ENCODE measurements around the gene POLR3A.
A peak's percentile ranks its signal among the peaks of the same experiment; 100 is the strongest.
"Not testable (repeated sequence)": the region's sequence is repeated elsewhere in the genome, so short reads cannot be mapped to it uniquely, and the experiment has no call there.

Gene POLR3A

DNA sequence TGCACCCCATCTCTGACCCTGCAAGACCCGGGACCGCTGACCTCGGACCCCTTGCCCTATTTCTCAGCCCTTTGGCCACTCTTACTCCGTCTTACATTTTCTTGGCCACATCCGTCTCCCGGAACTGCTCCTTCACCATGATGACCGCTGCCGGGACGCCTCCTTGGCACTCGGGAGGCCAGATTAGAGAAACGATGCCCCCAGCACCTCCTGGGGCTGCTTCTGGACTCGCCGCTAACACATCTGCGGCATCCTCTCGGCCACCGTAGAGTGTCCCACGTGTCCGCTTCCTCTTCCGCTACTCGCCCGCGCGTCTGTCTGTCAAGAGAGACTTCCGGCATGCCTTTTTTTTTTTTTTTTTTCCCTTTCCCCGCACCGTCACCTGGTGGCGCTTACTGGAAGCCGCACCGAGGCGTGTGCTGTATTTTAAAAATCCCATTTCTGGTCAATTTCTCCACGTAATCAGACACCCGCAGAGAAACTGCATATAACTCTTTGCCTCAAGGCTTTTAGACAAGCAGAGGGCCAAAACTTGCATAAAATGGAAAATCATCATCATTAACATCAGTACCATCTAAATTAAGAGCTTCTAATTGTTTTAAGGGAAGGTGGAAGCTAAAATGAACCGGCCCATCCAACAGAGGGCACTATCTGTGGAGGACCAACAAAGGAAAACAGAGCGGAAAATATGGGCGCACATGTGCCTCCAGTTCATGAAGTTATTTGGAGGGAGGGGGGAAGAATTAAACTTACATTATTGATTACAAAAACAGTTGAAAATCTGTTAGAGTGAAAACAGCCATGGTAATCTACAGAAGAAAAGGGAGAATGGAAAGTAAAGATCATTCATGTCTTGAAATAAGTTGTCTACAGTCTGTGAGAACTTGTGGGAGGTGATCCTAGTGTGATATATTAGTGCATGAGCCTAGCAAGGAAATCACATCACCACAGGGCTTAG lies at the start of gene POLR3A:
Gene POLR3A, minus strand, starts transcription at position 247 of the 958 bp plus-strand sequence. Its CDS starts 108 bp downstream, at position 139.
- DNase-seq (ENCODE audit: low read depth) = peak; percentile 99
- peak within 1 kb of the TSS; percentile 100 for H3K4me3 ChIP-seq (replicated peaks; ENCODE audit: low read depth, low read length)
- TF ChIP-seq, protein P1, sequence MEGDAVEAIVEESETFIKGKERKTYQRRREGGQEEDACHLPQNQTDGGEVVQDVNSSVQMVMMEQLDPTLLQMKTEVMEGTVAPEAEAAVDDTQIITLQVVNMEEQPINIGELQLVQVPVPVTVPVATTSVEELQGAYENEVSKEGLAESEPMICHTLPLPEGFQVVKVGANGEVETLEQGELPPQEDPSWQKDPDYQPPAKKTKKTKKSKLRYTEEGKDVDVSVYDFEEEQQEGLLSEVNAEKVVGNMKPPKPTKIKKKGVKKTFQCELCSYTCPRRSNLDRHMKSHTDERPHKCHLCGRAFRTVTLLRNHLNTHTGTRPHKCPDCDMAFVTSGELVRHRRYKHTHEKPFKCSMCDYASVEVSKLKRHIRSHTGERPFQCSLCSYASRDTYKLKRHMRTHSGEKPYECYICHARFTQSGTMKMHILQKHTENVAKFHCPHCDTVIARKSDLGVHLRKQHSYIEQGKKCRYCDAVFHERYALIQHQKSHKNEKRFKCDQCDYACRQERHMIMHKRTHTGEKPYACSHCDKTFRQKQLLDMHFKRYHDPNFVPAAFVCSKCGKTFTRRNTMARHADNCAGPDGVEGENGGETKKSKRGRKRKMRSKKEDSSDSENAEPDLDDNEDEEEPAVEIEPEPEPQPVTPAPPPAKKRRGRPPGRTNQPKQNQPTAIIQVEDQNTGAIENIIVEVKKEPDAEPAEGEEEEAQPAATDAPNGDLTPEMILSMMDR (IDR thresholded peaks at IDR 0.05; ENCODE audit: low read length, missing control alignments) = peak; percentile 58

DNA sequence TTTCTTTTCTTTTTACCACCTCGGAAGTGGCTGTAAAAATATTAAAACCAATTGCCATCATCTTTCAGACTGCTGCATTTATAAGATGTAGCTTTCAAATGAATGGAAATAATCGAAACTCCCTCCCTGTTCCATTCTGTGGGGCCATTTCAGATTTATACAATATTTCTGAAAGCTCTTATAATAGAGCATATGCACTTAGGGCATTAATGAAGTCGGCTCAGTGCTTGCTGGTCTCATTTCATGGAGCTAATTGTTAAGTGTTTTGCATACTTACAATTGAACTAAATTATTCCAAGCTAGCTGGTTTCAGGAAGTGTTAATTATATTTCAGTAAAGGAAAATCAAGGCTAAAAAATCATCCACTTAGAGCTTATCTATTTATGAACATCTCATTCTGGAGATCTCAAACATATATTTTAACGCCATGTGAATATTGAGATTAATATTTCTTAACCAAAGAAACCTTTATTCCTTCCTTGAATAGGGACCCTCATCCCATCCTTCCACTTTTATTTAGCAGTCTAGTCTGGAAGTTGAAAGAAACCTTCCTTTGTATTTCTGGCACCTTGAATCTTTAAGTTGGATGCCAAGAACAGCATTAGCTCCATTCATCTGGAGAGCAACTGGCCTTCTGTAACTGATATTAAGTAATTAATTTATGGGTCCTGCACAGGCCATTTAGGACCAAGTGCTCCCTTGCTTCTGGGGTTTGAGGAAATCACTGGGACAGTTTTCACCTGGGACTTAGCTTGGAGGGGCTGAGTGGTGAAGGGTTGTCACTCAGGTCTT lies 49.4 kb upstream of the POLR3A start:
- DNase-seq (ENCODE audit: low read depth) = no peak
- TF ChIP-seq, protein P1 (IDR thresholded peaks at IDR 0.05; ENCODE audit: low read length, missing control alignments) = no peak
- H3K4me3 ChIP-seq (replicated peaks; ENCODE audit: low read depth, low read length) = no peak overlapping the region

DNA sequence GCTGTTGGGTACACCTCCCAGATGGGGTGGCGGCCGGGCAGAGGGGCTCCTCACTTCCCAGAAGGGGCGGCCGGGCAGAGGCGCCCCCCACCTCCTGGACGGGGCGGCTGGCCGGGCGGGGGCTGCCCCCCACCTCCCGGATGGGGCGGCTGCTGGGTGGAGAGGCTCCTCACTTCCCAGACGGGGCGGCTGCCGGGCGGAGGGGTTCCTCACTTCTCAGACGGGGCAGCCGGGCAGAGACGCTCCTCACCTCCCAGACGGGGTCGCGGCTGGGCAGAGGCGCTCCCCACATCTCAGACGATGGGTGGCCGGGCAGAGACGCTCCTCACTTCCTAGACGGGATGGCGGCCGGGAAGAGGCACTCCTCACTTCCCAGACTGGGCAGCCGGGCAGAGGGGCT lies 46.5 kb upstream of the POLR3A start:
- not testable (repeated sequence) for H3K4me3 ChIP-seq (replicated peaks; ENCODE audit: low read depth, low read length); DNase-seq (ENCODE audit: low read depth)

DNA sequence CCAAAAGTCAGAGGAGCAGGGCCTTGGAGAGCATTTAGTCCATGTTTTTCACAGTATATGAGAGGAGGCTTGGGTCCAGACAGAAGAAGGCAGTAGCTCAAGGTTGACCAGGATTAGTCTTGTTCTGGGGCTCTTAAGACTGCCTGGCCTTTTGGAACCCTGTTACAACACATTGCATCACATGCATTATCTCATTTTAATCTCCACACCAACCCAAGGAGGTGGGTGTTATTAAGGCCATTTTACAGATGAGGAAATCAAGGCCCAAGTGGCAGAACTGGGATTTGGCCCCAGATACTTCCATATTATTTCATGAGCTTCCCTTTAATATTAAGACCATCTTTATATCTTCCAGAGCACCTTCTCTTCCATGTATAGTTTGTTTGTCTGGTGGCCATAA lies 43.2 kb upstream of the POLR3A start:
- TF ChIP-seq, protein P1 (IDR thresholded peaks at IDR 0.05; ENCODE audit: low read length, missing control alignments) = no peak
- no peak overlapping the region for H3K4me3 ChIP-seq (replicated peaks; ENCODE audit: low read depth, low read length)
- no peak for DNase-seq (ENCODE audit: low read depth)

DNA sequence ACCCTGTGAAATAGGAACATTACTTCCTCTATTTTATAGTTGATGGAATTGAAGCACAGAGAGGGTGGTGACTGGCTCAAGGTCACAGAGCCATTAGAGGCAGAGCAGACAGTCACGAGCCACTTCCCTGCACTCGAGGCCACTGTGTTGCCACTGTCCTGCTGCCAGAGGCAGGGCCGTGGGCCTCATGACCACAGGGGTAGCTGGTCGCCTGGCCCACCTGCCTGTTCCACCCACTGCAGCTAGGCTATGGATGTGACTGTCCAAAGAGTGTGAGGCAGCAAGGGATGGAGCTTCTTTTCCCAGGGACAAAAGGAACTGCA lies 42.5 kb upstream of the POLR3A start:
- TF ChIP-seq, protein P1 (IDR thresholded peaks at IDR 0.05; ENCODE audit: low read length, missing control alignments) = no peak
- no peak for DNase-seq (ENCODE audit: low read depth)
- H3K4me3 ChIP-seq (replicated peaks; ENCODE audit: low read depth, low read length) = no peak overlapping the region

DNA sequence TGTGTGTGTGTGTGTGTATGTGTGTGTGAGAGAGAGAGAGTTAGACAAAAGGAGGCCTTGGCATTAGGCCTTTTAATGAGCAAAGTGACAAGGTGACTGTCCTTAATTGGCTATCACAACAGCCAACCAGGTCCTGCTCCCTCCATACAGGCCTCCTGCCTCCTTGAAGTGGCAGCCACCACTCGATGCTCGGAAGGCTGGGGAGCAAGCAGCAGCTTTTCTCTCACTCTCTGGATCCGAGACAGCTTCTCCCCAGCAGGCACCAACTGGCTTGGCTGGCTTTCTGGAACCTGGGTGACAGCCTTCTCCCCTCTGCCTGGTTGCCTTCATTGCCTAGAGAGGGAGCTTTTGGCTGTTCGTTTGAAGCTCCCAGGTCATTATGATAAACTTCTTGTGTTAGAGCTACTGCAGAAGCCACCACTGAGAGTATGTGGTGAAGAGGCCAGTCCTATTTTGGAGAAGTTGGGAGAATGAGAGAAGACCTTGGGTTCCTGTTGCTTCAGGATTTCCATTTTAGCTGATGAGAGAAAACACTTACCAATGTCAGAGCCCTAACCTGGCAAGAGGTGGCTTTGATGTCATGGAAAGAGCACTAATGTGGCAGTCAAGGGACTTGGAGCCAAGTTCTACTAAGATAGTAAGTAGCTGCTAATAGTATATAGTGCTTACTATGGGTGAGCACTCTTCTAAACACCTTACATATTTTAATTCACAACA lies 42.0 kb upstream of the POLR3A start:
- DNase-seq (ENCODE audit: low read depth) = no peak
- H3K4me3 ChIP-seq (replicated peaks; ENCODE audit: low read depth, low read length) = no peak overlapping the region
- TF ChIP-seq, protein P1 (IDR thresholded peaks at IDR 0.05; ENCODE audit: low read length, missing control alignments) = no peak

DNA sequence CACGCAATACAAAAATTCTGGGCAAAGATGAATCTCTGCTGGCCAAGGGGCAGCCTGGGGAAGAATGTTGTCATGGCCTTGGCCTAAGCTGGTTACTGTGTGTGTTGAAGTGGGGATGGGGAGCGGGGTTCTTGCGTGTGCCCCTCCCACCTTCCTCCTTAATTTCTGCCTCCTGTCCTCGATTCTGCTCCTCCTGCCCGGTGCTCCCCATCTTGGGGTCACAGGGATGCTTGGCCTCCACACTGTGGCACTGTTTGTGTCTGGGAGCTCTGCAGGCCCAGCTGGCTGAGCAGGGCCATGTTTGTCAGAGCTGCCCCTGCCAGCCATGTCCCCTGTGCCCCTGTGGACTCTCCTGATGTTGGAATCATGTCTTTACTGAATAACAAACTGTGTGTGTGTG lies 41.4 kb upstream of the POLR3A start:
- H3K4me3 ChIP-seq (replicated peaks; ENCODE audit: low read depth, low read length) = no peak overlapping the region
- TF ChIP-seq, protein P1 (IDR thresholded peaks at IDR 0.05; ENCODE audit: low read length, missing control alignments) = no peak
- no peak for DNase-seq (ENCODE audit: low read depth)

DNA sequence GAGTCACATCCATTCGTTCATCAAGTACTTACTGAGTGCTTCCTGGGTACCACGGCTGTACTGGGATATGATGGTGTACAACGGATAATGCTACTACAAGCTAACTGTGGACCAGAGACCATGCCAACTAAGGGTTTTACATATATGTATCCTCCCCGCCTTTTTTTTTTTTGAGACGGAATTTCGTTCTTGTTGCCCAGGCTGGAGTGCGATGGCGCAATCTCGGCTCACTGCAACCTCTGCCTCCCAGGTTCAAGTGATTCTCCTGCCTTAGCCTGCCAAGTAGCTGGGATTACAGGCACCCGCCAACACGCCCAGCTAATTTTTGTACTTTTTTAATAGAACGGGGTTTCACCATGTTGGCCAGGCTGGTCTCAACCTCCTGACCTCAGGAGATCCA lies 40.7 kb upstream of the POLR3A start:
- not testable (repeated sequence) for DNase-seq (ENCODE audit: low read depth); H3K4me3 ChIP-seq (replicated peaks; ENCODE audit: low read depth, low read length)

All from fibroblast of pulmonary artery (primary cell).